Measurements from ENCODE around the gene HRK.
A peak's percentile ranks its signal among the peaks of the same experiment; 100 is the strongest.

HRK gene

GRCh38 chr12:116881325-116881876 lies at the start of gene HRK:
Gene HRK (minus strand): TSS chr12:116881441. CDS start chr12:116881307, 134 bp downstream.
- DNase-seq: no peak

- no peak for DNase-seq
Measured at GRCh38 chr12:116929885-116930284, 48.6 kb upstream of the HRK start.

GRCh38 chr12:116928504-116928903 lies 47.3 kb upstream of the HRK start:
- DNase-seq: no peak

GRCh38 chr12:116927244-116927940 lies 46.2 kb upstream of the HRK start:
- DNase-seq: no peak

GRCh38 chr12:116926283-116927243 lies 45.3 kb upstream of the HRK start:
- DNase-seq: no peak

GRCh38 chr12:116924558-116925453 lies 43.6 kb upstream of the HRK start:
- peak; percentile 47 for DNase-seq

- no peak for DNase-seq
Measured at GRCh38 chr12:116922194-116922897, 41.1 kb upstream of the HRK start.

GRCh38 chr12:116920939-116921338 lies 39.7 kb upstream of the HRK start:
- no peak for DNase-seq

GRCh38 chr12:116919706-116920485 lies 38.7 kb upstream of the HRK start:
- DNase-seq: no peak

GRCh38 chr12:116919247-116919661 lies 38.0 kb upstream of the HRK start:
- DNase-seq: no peak

- DNase-seq: no peak
Measured at GRCh38 chr12:116918464-116918863, 37.2 kb upstream of the HRK start.

- peak; percentile 38 for DNase-seq
Measured at GRCh38 chr12:116916714-116917114, 35.5 kb upstream of the HRK start.

GRCh38 chr12:116916122-116916521 lies 34.9 kb upstream of the HRK start:
- no peak for DNase-seq

- DNase-seq: no peak
Measured at GRCh38 chr12:116915326-116915725, 34.1 kb upstream of the HRK start.

GRCh38 chr12:116910645-116911451 lies 29.6 kb upstream of the HRK start, which contains the start of gene FBXW8:
Gene FBXW8 (plus strand): TSS chr12:116910950. CDS start chr12:116911038, 88 bp downstream.
- DNase-seq: peak; percentile 54

GRCh38 chr12:116910280-116910644 lies 29.0 kb upstream of the HRK start:
- no peak for DNase-seq

- no peak for DNase-seq
Measured at GRCh38 chr12:116906285-116906684, 25.0 kb upstream of the HRK start.

- DNase-seq: no peak
Measured at GRCh38 chr12:116903818-116904217, 22.6 kb upstream of the HRK start.

- DNase-seq: no peak
Measured at GRCh38 chr12:116901612-116902011, 20.4 kb upstream of the HRK start.

GRCh38 chr12:116898669-116899068 lies 17.4 kb upstream of the HRK start:
- no peak for DNase-seq
